ENCODE results near the gene DUSP9. TPM values are rescaled to one million over a fixed set of nuclear protein-coding genes. Genes with fewer than 3 reads are reported as not detected.
"Not testable (repeated sequence)": the region's sequence is repeated elsewhere in the genome, so short reads cannot be mapped to it uniquely, and the experiment has no call there.

DUSP9 gene
- total RNA-seq, 1 experiment from 2014 or later, result 0.92 TPM

- BruUV-seq (replicated peaks); intact Hi-C loops (cut with micrococcal nuclease; ENCODE audit: unreplicated experiment); DNase-seq (ENCODE audit: low spot score); H3K27me3 ChIP-seq (replicated peaks; ENCODE audit: insufficient read depth, low read depth, low read length, poor library complexity); CTCF ChIA-PET; H3K9me3 ChIP-seq (ENCODE audit: low read depth, low read length, poor library complexity, severe bottlenecking); H3K4me1 ChIP-seq (ENCODE audit: insufficient read depth, low read length, poor library complexity, severe bottlenecking); H3K36me3 ChIP-seq (ENCODE audit: insufficient read depth, low read length, poor library complexity, severe bottlenecking); H3K4me3 ChIP-seq (ENCODE audit: low read depth, low read length, poor library complexity, severe bottlenecking); H3K27ac ChIP-seq (ENCODE audit: low read depth, low read length, poor library complexity, severe bottlenecking); POLR2A ChIA-PET (ENCODE audit: low non-redundant PET): not testable (repeated sequence)
These were observed 50.2 kb downstream of the DUSP9 start for GRCh38 chrX:153696986-153697722.

- H3K36me3 ChIP-seq (ENCODE audit: insufficient read depth, low read length, poor library complexity, severe bottlenecking), result no peaks in the 10 kb centered on the region
- H3K9me3 ChIP-seq (ENCODE audit: low read depth, low read length, poor library complexity, severe bottlenecking), result no peaks in the 10 kb centered on the region
- TF ChIP-seq CTCF (conservative IDR thresholded peaks at IDR 0.05; ENCODE audit: low read depth, low read length) (no peak), EZH2 (IDR thresholded peaks at IDR 0.05; ENCODE audit: borderline replicate concordance, low read depth, low read length, poor library complexity, severe bottlenecking) (no peak)
- ChIA-PET POLR2A (ENCODE audit: low non-redundant PET) (no interaction called here), CTCF (interaction anchor here (0.6 kb wide), 1 partner anchor 159 kb away, joined by 4 read pairs; no protein-coding TSS in a partner anchor)
- intact Hi-C loops (cut with micrococcal nuclease; ENCODE audit: unreplicated experiment), result no loop called here
- no peak overlapping the region for H3K4me3 ChIP-seq (ENCODE audit: low read depth, low read length, poor library complexity, severe bottlenecking)
- H3K4me1 ChIP-seq (ENCODE audit: insufficient read depth, low read length, poor library complexity, severe bottlenecking), result no peaks in the 10 kb centered on the region
- no peak overlapping the region for H3K27ac ChIP-seq (ENCODE audit: low read depth, low read length, poor library complexity, severe bottlenecking)
- DNase-seq (ENCODE audit: low spot score), result no peak
- no peaks in the 10 kb centered on the region for H3K27me3 ChIP-seq (replicated peaks; ENCODE audit: insufficient read depth, low read depth, low read length, poor library complexity)
- BruUV-seq (replicated peaks), result no TSS peak
These were observed 51.2 kb downstream of the DUSP9 start for GRCh38 chrX:153697924-153698865.

- H3K36me3 ChIP-seq (ENCODE audit: insufficient read depth, low read length, poor library complexity, severe bottlenecking); POLR2A ChIA-PET (ENCODE audit: low non-redundant PET); H3K27me3 ChIP-seq (replicated peaks; ENCODE audit: insufficient read depth, low read depth, low read length, poor library complexity); H3K4me3 ChIP-seq (ENCODE audit: low read depth, low read length, poor library complexity, severe bottlenecking); H3K9me3 ChIP-seq (ENCODE audit: low read depth, low read length, poor library complexity, severe bottlenecking); H3K4me1 ChIP-seq (ENCODE audit: insufficient read depth, low read length, poor library complexity, severe bottlenecking); DNase-seq (ENCODE audit: low spot score); H3K27ac ChIP-seq (ENCODE audit: low read depth, low read length, poor library complexity, severe bottlenecking); intact Hi-C loops (cut with micrococcal nuclease; ENCODE audit: unreplicated experiment); BruUV-seq (replicated peaks); CTCF ChIA-PET: not testable (repeated sequence)
These were observed 52.3 kb downstream of the DUSP9 start for GRCh38 chrX:153699210-153699783.

GRCh38 chrX:153699784-153700371 is 52.9 kb downstream of the DUSP9 start:
- DNase-seq (ENCODE audit: low spot score); H3K27me3 ChIP-seq (replicated peaks; ENCODE audit: insufficient read depth, low read depth, low read length, poor library complexity); H3K4me3 ChIP-seq (ENCODE audit: low read depth, low read length, poor library complexity, severe bottlenecking); H3K36me3 ChIP-seq (ENCODE audit: insufficient read depth, low read length, poor library complexity, severe bottlenecking); POLR2A ChIA-PET (ENCODE audit: low non-redundant PET); CTCF ChIA-PET; H3K9me3 ChIP-seq (ENCODE audit: low read depth, low read length, poor library complexity, severe bottlenecking); H3K4me1 ChIP-seq (ENCODE audit: insufficient read depth, low read length, poor library complexity, severe bottlenecking); H3K27ac ChIP-seq (ENCODE audit: low read depth, low read length, poor library complexity, severe bottlenecking); intact Hi-C loops (cut with micrococcal nuclease; ENCODE audit: unreplicated experiment); BruUV-seq (replicated peaks): not testable (repeated sequence)

Measured in A673 (cell line).